IMR-90 (cell line): Measurements from ENCODE around the gene ZNF761. TPM values are rescaled to one million over a fixed set of nuclear protein-coding genes. Genes with fewer than 3 reads are reported as not detected.

Source experiments
- ATAC-seq: fragments of 200-7000 bp; cut with Tn5 transposase; 2 replicates; pipeline ENCODE4 v1.9.1; 2020; ENCODE audit warnings: low read depth, mild to moderate bottlenecking, moderate library complexity
- Bru-seq: library from RNA; stranded (reverse); fragments of 400-500 nt; gene quantifications from one replicate; lab custom pipeline; 2021; lab: Mats Ljungman, UMichigan
- BruChase-seq, 2 experiments: library from RNA; stranded (reverse); fragments of 400-500 nt; gene quantifications; one replicate each; lab custom pipeline; 2021; lab: Mats Ljungman, UMichigan
- BruUV-seq: library from RNA; stranded (reverse); fragments of 400-500 nt; replicated peaks from 2 replicates; lab custom pipeline; 2021; lab: Mats Ljungman, UMichigan
- CTCF ChIA-PET: fragments of 300-600 bp; formaldehyde crosslinking; extraction: SDS; loops from one replicate; lab custom pipeline; 2021; ENCODE audit warnings: antibody characterized with exemption; lab: Yijun Ruan, JAX
- POLR2A ChIA-PET: fragments of 300-600 bp; sonication (Branson Sonifier 250); formaldehyde crosslinking; loops from one replicate; lab custom pipeline; 2022; ENCODE audit warnings: antibody characterized with exemption; ENCODE audit not compliant: unreplicated experiment; lab: Charles Lee
- DNase-seq: peaks from one replicate; pipeline ENCODE4 v3.0.0; 2013
- H2AFZ ChIP-seq: replicated peaks from 2 replicates; pipeline ENCODE3; 2013; ENCODE audit warnings: low read length, mild to moderate bottlenecking; ENCODE audit not compliant: poor library complexity
- H2AK5ac ChIP-seq: 2 replicates; pipeline ENCODE4 v1.6.1; 2013; ENCODE audit warnings: low read depth, low read length, inconsistent platforms
- H2AK9ac ChIP-seq: replicated peaks from 2 replicates; pipeline ENCODE3; 2013; ENCODE audit warnings: mild to moderate bottlenecking, low read depth, low read length, moderate library complexity; ENCODE audit not compliant: poor library complexity
- H2BK120ac ChIP-seq: 2 replicates; pipeline ENCODE4 v1.6.1; 2013; ENCODE audit warnings: low read depth, low read length, inconsistent platforms
- H2BK15ac ChIP-seq: 3 replicates; pipeline ENCODE4 v1.6.1; 2013; ENCODE audit warnings: low read depth, low read length, inconsistent platforms
- H2BK20ac ChIP-seq: 2 replicates; pipeline ENCODE4 v1.6.1; 2013; ENCODE audit warnings: low read depth, mild to moderate bottlenecking, inconsistent platforms, low read length, moderate library complexity
- H2BK5ac ChIP-seq: 2 replicates; pipeline ENCODE4 v1.6.1; 2013; ENCODE audit warnings: mild to moderate bottlenecking, low read depth, low read length, inconsistent platforms; ENCODE audit not compliant: poor library complexity, severe bottlenecking
- H3K14ac ChIP-seq: replicated peaks from 2 replicates; pipeline ENCODE4 v1.6.1; 2013; ENCODE audit warnings: low read depth, low read length, inconsistent platforms
- H3K18ac ChIP-seq: 2 replicates; pipeline ENCODE4 v1.6.1; 2013; ENCODE audit warnings: low read depth, low read length, control low read depth
- H3K23ac ChIP-seq: 2 replicates; pipeline ENCODE4 v1.6.1; 2013; ENCODE audit warnings: low read depth, low read length, inconsistent platforms
- H3K27ac ChIP-seq: 2 replicates; pipeline ENCODE4 v1.5.1; 2013; ENCODE audit warnings: mild to moderate bottlenecking, control low read depth, low read length; ENCODE audit not compliant: insufficient read depth
- H3K27me3 ChIP-seq: 2 replicates; pipeline ENCODE4 v1.6.1; 2013; ENCODE audit warnings: low read length; ENCODE audit not compliant: control insufficient read depth, insufficient read depth
- H3K36me3 ChIP-seq: 2 replicates; pipeline ENCODE4 v1.6.1; 2013; ENCODE audit warnings: low read length, mixed read lengths; ENCODE audit not compliant: control insufficient read depth, insufficient read depth
- H3K4ac ChIP-seq: 2 replicates; pipeline ENCODE4 v1.6.1; 2013; ENCODE audit warnings: low read depth, low read length, inconsistent platforms
- H3K4me1 ChIP-seq: 2 replicates; pipeline ENCODE4 v1.6.1; 2013; ENCODE audit warnings: low read length, mixed read lengths; ENCODE audit not compliant: control insufficient read depth, insufficient read depth
- H3K4me2 ChIP-seq: 2 replicates; pipeline ENCODE4 v1.6.1; 2013; ENCODE audit warnings: low read depth, mild to moderate bottlenecking, control low read depth, low read length, moderate library complexity
- H3K4me3 ChIP-seq: 2 replicates; pipeline ENCODE4 v1.5.1; 2013; ENCODE audit warnings: low read depth, mild to moderate bottlenecking, control low read depth, low read length, moderate library complexity; ENCODE audit not compliant: insufficient read depth
- H3K56ac ChIP-seq: 2 replicates; pipeline ENCODE4 v1.6.1; 2013; ENCODE audit warnings: low read length, inconsistent platforms; ENCODE audit not compliant: insufficient read depth; ENCODE audit errors: extremely low read depth
- H3K79me1 ChIP-seq, 2 experiments: 2 replicates each; pipeline ENCODE4 v1.6.1; 2013; ENCODE audit warnings: low read length in 2 of 2, inconsistent platforms in 1 of 2, low read depth in 1 of 2
- H3K9ac ChIP-seq: 2 replicates; pipeline ENCODE4 v1.6.1; 2013; ENCODE audit warnings: low read depth, low read length, control low read depth
- H3K9me1 ChIP-seq: 2 replicates; pipeline ENCODE4 v1.6.1; 2013; ENCODE audit warnings: low read length, inconsistent platforms; ENCODE audit not compliant: insufficient read depth
- H3K9me3 ChIP-seq: 2 replicates; pipeline ENCODE4 v1.6.1; 2013; ENCODE audit warnings: low read length; ENCODE audit not compliant: control insufficient read depth, insufficient read depth
- H4K20me1 ChIP-seq: 2 replicates; pipeline ENCODE4 v1.6.1; 2013; ENCODE audit warnings: low read length, inconsistent platforms; ENCODE audit not compliant: insufficient read depth
- H4K5ac ChIP-seq: 2 replicates; pipeline ENCODE4 v1.6.1; 2013; ENCODE audit warnings: mild to moderate bottlenecking, low read depth, low read length, control low read depth
- H4K8ac ChIP-seq, 2 experiments: 2 replicates each; pipeline ENCODE4 v1.6.1; 2013; ENCODE audit warnings: low read depth in 2 of 2, low read length in 2 of 2, control low read depth in 1 of 2, inconsistent platforms in 1 of 2
- H4K91ac ChIP-seq: 2 replicates; pipeline ENCODE4 v1.6.1; 2013; ENCODE audit warnings: low read depth, low read length, inconsistent platforms; ENCODE audit not compliant: insufficient read depth
- BHLHE40 ChIP-seq: fragments of 150-350 bp; IDR thresholded peaks from 2 replicates; pipeline ENCODE4 v1.6.1; 2016; ENCODE audit warnings: mild to moderate bottlenecking, low read depth, low read length
- CEBPB ChIP-seq: IDR thresholded peaks from 2 replicates; pipeline ENCODE4 v1.6.1; 2012; ENCODE audit warnings: low read depth, low read length, improper control_type of control experiment
- CHD1 ChIP-seq: IDR thresholded peaks from 2 replicates; pipeline ENCODE4 v1.6.1; 2012; ENCODE audit warnings: low read depth, low read length, improper control_type of control experiment
- ELK1 ChIP-seq: fragments of 150-350 bp; IDR thresholded peaks from 2 replicates; pipeline ENCODE4 v1.6.1; 2016; ENCODE audit warnings: low read depth, mild to moderate bottlenecking, low read length, moderate library complexity, borderline replicate concordance
- FOS ChIP-seq: fragments of 150-350 bp; IDR thresholded peaks from 2 replicates; pipeline ENCODE4 v1.6.1; 2016; ENCODE audit warnings: low read depth, low read length
- MAFK ChIP-seq: IDR thresholded peaks from 2 replicates; pipeline ENCODE4 v1.6.1; 2012; ENCODE audit warnings: low read depth, low read length, improper control_type of control experiment
- MXI1 ChIP-seq: IDR thresholded peaks from 2 replicates; pipeline ENCODE4 v1.6.1; 2012; ENCODE audit warnings: low read depth, mild to moderate bottlenecking, low read length, moderate library complexity, borderline replicate concordance
- NFE2L2 ChIP-seq: fragments of 150-350 bp; IDR thresholded peaks from 2 replicates; pipeline ENCODE4 v1.6.1; 2016; ENCODE audit warnings: low read depth, mild to moderate bottlenecking, low read length
- POLR2A ChIP-seq: IDR thresholded peaks from 2 replicates; pipeline ENCODE4 v1.6.1; 2012; ENCODE audit warnings: mild to moderate bottlenecking, low read depth, low read length
- RAD21 ChIP-seq: IDR thresholded peaks from 2 replicates; pipeline ENCODE4 v1.6.1; 2012; ENCODE audit warnings: low read length, improper control_type of control experiment
- RCOR1 ChIP-seq: IDR thresholded peaks from 2 replicates; pipeline ENCODE4 v1.6.1; 2012; ENCODE audit warnings: mild to moderate bottlenecking, low read length, improper control_type of control experiment; ENCODE audit not compliant: insufficient replicate concordance
- RFX5 ChIP-seq: IDR thresholded peaks from 2 replicates; pipeline ENCODE4 v1.8.0; 2012; ENCODE audit warnings: low read depth, mild to moderate bottlenecking, low read length, moderate library complexity
- SMC3 ChIP-seq: fragments of 150-350 bp; IDR thresholded peaks from 2 replicates; pipeline ENCODE4 v1.6.1; 2016; ENCODE audit warnings: low read depth, mild to moderate bottlenecking, antibody characterized with exemption, low read length, moderate library complexity
- WGBS, 2 experiments: methylation state at CpG; one replicate each; pipeline versions ENCODE4 v1.1.5 to v1.1.7; 2013; ENCODE audit warnings: missing lambda C conversion rate in 2 of 2; ENCODE audit not compliant: insufficient read length in 1 of 2; ENCODE audit errors: extremely low coverage in 2 of 2; 5-methylcytosine and 5-hydroxymethylcytosine counted together
- dilution Hi-C: fragments of 300-500 bp; cut with HindIII; formaldehyde crosslinking; loops from one replicate; pipeline ENCODE4 v1.14.3; 2018; ENCODE audit warnings: low sequenced_read_pairs; ENCODE audit not compliant: unreplicated experiment
- in situ Hi-C: fragments of 300-500 bp; cut with MboI; formaldehyde crosslinking; loops from 3 replicates; pipeline ENCODE4 v1.14.3; 2019; ENCODE audit warnings: low sequenced_read_pairs, inconsistent platforms, mixed read lengths
- intact Hi-C: fragments of 100-400 bp; cut with micrococcal nuclease; formaldehyde crosslinking; loops from 2 replicates; pipeline ENCODE4 v1.10.0; 2022
- long read RNA-seq: library from polyadenylated mRNA; unstranded; transcript quantifications from one replicate; pipeline ENCODE4 v2.0.0, GENCODE V29; 2021; ENCODE audit not compliant: unreplicated experiment
- polyA plus RNA-seq, 3 experiments: library from polyadenylated mRNA; depleted of rRNA; stranded (reverse); fragments of >200 nt; gene quantifications; 2 replicates each; pipeline ENCODE4 v1.2.3, GENCODE V29; 2012; ENCODE audit warnings: low replicate concordance in 1 of 3
- total RNA-seq: library from RNA; depleted of rRNA; stranded (reverse); fragments of >200 nt; gene quantifications from 2 replicates; pipeline ENCODE4 v1.2.3, GENCODE V29; 2012; rRNA removed
- TF ChIP-seq, protein P1 (sequence below): conservative IDR thresholded peaks from 2 replicates; pipeline ENCODE4 v1.5.1; 2012; ENCODE audit warnings: mild to moderate bottlenecking, low read depth, low read length, improper control_type of control experiment

Gene ZNF761
- total RNA-seq (21.9 and 26.1 TPM in 2 replicates), polyA plus RNA-seq (2012; rRNA removed) (6.1 and 7.9 TPM in 2 replicates), Bru-seq, nascent RNA (percentile 72 among the genes with signal in this experiment), BruChase-seq, experiment 1, labeled RNA remaining after a 6-hour chase (percentile 86 among the genes with signal in this experiment), BruChase-seq, experiment 2, labeled RNA remaining after a 2-hour chase (percentile 89 among the genes with signal in this experiment)
- 2.6 and 3.3 TPM in 2 replicates for polyA plus RNA-seq (2012; cell fraction: cytosol; rRNA removed)
- polyA plus RNA-seq (2012; cell fraction: nucleus; rRNA removed; ENCODE audit: low replicate concordance) = 3.1 and 14.1 TPM in 2 replicates
- long read RNA-seq, partial matches to known transcripts = 0 of 17 reads
- long read RNA-seq, other reads (novel, unspliced or antisense) = 17 of 17 reads

GRCh38 chr19:53431399-53432087 is at the start of gene ZNF761:
Gene ZNF761, plus strand, starts transcription at chr19:53431984. Its CDS starts 15,285 bp downstream, at chr19:53447269.
- Histone ChIP-seq H3K9me3 (no peaks in the 10 kb centered on the region), H3K27me3 (no peaks in the 10 kb centered on the region), H2BK15ac (no peak within 1 kb of the TSS), H3K4ac (peak within 1 kb of the TSS; percentile 85), H3K36me3 (peaks cover 9% of the 10 kb centered on the region), H3K9me1 (no peaks in the 10 kb centered on the region), H3K14ac (peak within 1 kb of the TSS; percentile 89), H3K4me3 (peak within 1 kb of the TSS; percentile 87), H4K8ac (peak within 1 kb of the TSS; percentile 67 to 79; a peak in 2 of 4 replicates), H4K20me1 (no peaks in the 10 kb centered on the region), H2BK20ac (no peak within 1 kb of the TSS), H3K79me1 (peaks cover 0 to 20% of the 10 kb centered on the region in 2 experiments), H3K56ac (0 out of 2 replicates have a peak within 1 kb of the TSS, but pooled peaks have one; percentile 53), H3K23ac (peak within 1 kb of the TSS; percentile 97), H3K4me1 (no peaks in the 10 kb centered on the region), H2AFZ (peak within 1 kb of the TSS; percentile 93), H2BK120ac (no peak within 1 kb of the TSS), H2AK5ac (peak within 1 kb of the TSS; percentile 36; the same call in 1 of the 2 replicates), H4K91ac (peak within 1 kb of the TSS; percentile 39; the same call in 1 of the 2 replicates), H4K5ac (0 out of 2 replicates have a peak within 1 kb of the TSS, but pooled peaks have one; percentile 27), H3K18ac (no peak within 1 kb of the TSS), H3K27ac (peak within 1 kb of the TSS; percentile 57), H3K9ac (peak within 1 kb of the TSS; percentile 85), H2AK9ac (peak within 1 kb of the TSS; percentile 88), H3K4me2 (peak within 1 kb of the TSS; percentile 93), H2BK5ac (peak within 1 kb of the TSS; percentile 25)
- no TSS peak for BruUV-seq
- intact Hi-C loops (no loop called here), dilution Hi-C loops (no loop called here), in situ Hi-C loops (no loop called here)
- ChIA-PET CTCF (no interaction called here), POLR2A (no interaction called here)
- no CpG with 5 or more reads among the region's 46 CpGs for WGBS, 2 experiments
- DNase-seq (peak; percentile 86), ATAC-seq (peak; percentile 100)
- TF ChIP-seq MXI1 (peak; percentile 91; the same call in 1 of the 2 replicates), POLR2A (peak; percentile 76; the same call in 1 of the 2 replicates), SMC3 (no peak), RAD21 (no peak; the same call in 1 of the 2 replicates), CEBPB (no peak), NFE2L2 (no peak), BHLHE40 (peak; percentile 48; the same call in 1 of the 2 replicates), RFX5 (no peak), MAFK (no peak), ELK1 (no peak), CHD1 (no peak), RCOR1 (no peak), FOS (no peak)
- TF ChIP-seq, protein P1, sequence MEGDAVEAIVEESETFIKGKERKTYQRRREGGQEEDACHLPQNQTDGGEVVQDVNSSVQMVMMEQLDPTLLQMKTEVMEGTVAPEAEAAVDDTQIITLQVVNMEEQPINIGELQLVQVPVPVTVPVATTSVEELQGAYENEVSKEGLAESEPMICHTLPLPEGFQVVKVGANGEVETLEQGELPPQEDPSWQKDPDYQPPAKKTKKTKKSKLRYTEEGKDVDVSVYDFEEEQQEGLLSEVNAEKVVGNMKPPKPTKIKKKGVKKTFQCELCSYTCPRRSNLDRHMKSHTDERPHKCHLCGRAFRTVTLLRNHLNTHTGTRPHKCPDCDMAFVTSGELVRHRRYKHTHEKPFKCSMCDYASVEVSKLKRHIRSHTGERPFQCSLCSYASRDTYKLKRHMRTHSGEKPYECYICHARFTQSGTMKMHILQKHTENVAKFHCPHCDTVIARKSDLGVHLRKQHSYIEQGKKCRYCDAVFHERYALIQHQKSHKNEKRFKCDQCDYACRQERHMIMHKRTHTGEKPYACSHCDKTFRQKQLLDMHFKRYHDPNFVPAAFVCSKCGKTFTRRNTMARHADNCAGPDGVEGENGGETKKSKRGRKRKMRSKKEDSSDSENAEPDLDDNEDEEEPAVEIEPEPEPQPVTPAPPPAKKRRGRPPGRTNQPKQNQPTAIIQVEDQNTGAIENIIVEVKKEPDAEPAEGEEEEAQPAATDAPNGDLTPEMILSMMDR = peak; percentile 32
